Smooth muscle cell of bladder (primary cell): ENCODE measurements around the gene MYO1D. TPM values are rescaled to one million over a fixed set of nuclear protein-coding genes. Genes with fewer than 3 reads are reported as not detected.

ENCODE experiments used
- total RNA-seq: library from RNA; depleted of rRNA; stranded (reverse); fragments of >200 nt; gene quantifications from 2 replicates; pipeline ENCODE4 v1.2.3, GENCODE V29; 2014

Gene MYO1D
- 30.2 and 33.1 TPM in 2 replicates for total RNA-seq

DNA sequence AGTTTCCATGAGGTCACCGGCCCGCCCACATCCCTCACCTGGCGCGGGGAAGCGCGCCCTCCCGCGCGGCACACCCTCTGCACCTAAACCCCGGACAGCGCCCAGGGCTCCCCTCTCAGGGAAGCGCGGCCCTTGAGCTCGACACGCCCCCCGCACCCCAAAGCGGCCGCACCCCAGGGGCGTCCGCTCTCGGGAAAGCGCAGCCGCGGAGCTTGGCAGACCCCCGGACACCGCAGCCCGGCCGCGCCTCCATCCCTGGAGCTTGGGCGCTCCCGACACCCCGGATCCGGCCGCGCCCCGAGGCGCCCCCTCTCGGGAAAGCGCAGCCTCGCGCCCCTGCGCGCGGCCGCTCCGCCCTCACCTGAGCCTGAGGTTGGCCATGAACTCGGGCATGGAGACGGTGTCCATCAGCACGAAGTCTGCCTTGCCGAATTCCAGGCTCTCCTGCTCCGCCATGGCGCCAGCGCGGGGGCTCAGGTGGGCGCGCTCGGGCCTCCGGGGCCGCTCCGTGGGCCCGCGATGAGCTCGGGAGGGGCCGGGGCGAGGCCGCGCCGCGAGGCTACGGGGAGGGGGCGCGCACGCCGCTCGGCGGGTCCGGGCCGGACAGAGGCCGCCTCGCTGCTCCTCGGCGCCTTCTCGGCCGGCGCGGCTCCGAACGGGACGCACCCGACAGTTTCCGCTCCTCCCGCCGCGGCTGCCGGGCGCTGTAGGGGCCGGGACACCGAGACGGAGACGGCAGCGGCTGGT lies at the start of gene MYO1D:
TSS of gene MYO1D (minus strand) at position 708 of the 747 bp plus-strand sequence. CDS start at position 456, 252 bp downstream.

GRCh38 chr17:32486701-32487472 lies 390.0 kb downstream of the MYO1D start, which contains the start of gene CDK5R1:
TSS of gene CDK5R1 (plus strand) at chr17:32486993. CDS start at chr17:32487621, 628 bp downstream.

DNA sequence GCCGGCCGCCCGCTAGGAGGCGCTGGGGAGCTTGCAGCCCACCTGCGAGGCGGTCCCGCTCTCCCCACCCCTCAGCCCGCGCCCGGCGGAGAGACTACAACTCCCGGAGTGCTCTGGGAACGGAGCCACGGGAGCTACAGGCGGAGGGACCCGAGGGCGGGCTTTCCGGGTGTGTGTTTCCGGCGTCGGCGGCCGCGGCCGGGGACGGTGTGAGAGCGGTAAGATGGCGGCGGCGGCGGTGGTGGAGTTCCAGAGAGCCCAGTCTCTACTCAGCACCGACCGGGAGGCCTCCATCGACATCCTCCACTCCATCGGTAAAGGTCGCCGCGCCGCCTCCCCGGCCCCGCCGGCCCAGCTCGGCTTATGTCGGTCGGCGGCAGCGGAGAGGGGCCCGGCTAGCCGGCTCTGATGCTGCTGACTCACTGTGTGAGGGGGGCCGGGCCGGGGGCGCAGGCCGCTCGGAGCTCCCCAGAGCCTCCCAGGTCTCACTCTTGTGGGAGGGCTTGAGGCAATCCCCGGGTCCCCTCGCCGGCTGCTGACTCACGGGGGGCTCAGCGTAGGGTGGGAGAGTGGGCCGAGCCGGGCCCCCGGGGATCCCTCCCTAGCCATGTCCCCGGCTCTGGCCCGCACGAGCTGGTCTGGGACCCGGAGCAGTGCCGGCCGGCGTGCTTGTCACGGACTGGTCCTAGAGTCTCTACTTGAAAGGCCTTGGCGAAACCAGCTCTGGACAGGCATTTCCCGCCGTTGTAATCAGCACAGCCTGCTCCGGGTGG lies 432.4 kb downstream of the MYO1D start, which contains the start of gene PSMD11:
TSS of gene PSMD11 (plus strand) at position 210 of the 773 bp plus-strand sequence. CDS start at position 224, 14 bp downstream.

Other genes with a start within 250 kb of the MYO1D start
- gene TMEM98, start 51.0 kb upstream of the MYO1D start, total RNA-seq, result 185 and 215 TPM in 2 replicates
- not detected in 2 replicates for gene SPACA3, start 114.7 kb upstream of the MYO1D start, total RNA-seq